ENCODE data around the gene MAP7D1. TPM values are rescaled to one million over a fixed set of nuclear protein-coding genes. Genes with fewer than 3 reads are reported as not detected.

MAP7D1 gene
- total and polyA plus RNA-seq, 2 experiments from 2014 or later: 46.0 to 97.8 TPM

GRCh38 chr1:36172017-36172747, 16.2 kb downstream of the MAP7D1 start:
- H4K20me1 ChIP-seq (ENCODE audit: insufficient read depth, poor library complexity, severe bottlenecking): peaks cover 32% of the 10 kb centered on the region
- no peaks in the 10 kb centered on the region for H3K9me3 ChIP-seq (ENCODE audit: low read depth)
- H3K4me1 ChIP-seq (ENCODE audit: insufficient read depth): no peaks in the 10 kb centered on the region
- TF ChIP-seq EZH2phosphoT487 (IDR thresholded peaks at IDR 0.05; ENCODE audit: low read depth, severe bottlenecking, unreplicated experiment) (no peak), CTCF (IDR thresholded peaks at IDR 0.05; ENCODE audit: poor library complexity) (no peak), EZH2 (IDR thresholded peaks at IDR 0.05; ENCODE audit: borderline replicate concordance) (no peak)
- 98% methylated on average over 21 of the region's 21 CpGs for WGBS (ENCODE audit: low lambda C conversion rate, missing lambda C conversion rate)
- H3K36me3 ChIP-seq (replicated peaks; ENCODE audit: insufficient read depth, low read depth): no peaks in the 10 kb centered on the region
- H2AFZ ChIP-seq: no peak overlapping the region
- no peaks in the 10 kb centered on the region for H3K9me2 ChIP-seq (replicated peaks; ENCODE audit: insufficient read depth)
- no peak overlapping the region for H3K4me2 ChIP-seq
- DNase-seq (ENCODE audit: low spot score): no peak
- H3K79me2 ChIP-seq: peaks cover 54% of the 10 kb centered on the region
- no peaks in the 10 kb centered on the region for H3K27me3 ChIP-seq
- H3K4me3 ChIP-seq: no peak overlapping the region
- H3K27ac ChIP-seq: no peak overlapping the region

GRCh38 chr1:36172983-36173382, 17.0 kb downstream of the MAP7D1 start:
- no peak overlapping the region for H3K4me3 ChIP-seq
- no peaks in the 10 kb centered on the region for H3K9me3 ChIP-seq (ENCODE audit: low read depth)
- H3K36me3 ChIP-seq (replicated peaks; ENCODE audit: insufficient read depth, low read depth): no peaks in the 10 kb centered on the region
- TF ChIP-seq EZH2phosphoT487 (IDR thresholded peaks at IDR 0.05; ENCODE audit: low read depth, severe bottlenecking, unreplicated experiment): no peak
- no peak for TF ChIP-seq EZH2 (IDR thresholded peaks at IDR 0.05; ENCODE audit: borderline replicate concordance)
- no peak for TF ChIP-seq CTCF (IDR thresholded peaks at IDR 0.05; ENCODE audit: poor library complexity)
- WGBS (ENCODE audit: low lambda C conversion rate, missing lambda C conversion rate): 98% methylated on average over 2 of the region's 2 CpGs
- H3K4me2 ChIP-seq: no peak overlapping the region
- no peaks in the 10 kb centered on the region for H3K27me3 ChIP-seq
- no peak for DNase-seq (ENCODE audit: low spot score)
- H3K9me2 ChIP-seq (replicated peaks; ENCODE audit: insufficient read depth): no peaks in the 10 kb centered on the region
- H3K27ac ChIP-seq: no peak overlapping the region
- H2AFZ ChIP-seq: no peak overlapping the region
- peaks cover 28% of the 10 kb centered on the region for H4K20me1 ChIP-seq (ENCODE audit: insufficient read depth, poor library complexity, severe bottlenecking)
- H3K79me2 ChIP-seq: peaks cover 46% of the 10 kb centered on the region
- no peaks in the 10 kb centered on the region for H3K4me1 ChIP-seq (ENCODE audit: insufficient read depth)

GRCh38 chr1:36174713-36175112, 18.8 kb downstream of the MAP7D1 start:
- Histone ChIP-seq H3K4me1 (ENCODE audit: insufficient read depth) (no peaks in the 10 kb centered on the region), H3K27me3 (no peaks in the 10 kb centered on the region), H3K79me2 (peaks cover 30% of the 10 kb centered on the region), H3K36me3 (replicated peaks; ENCODE audit: insufficient read depth, low read depth) (no peaks in the 10 kb centered on the region), H3K4me3 (no peak overlapping the region), H3K4me2 (no peak overlapping the region), H3K9me2 (replicated peaks; ENCODE audit: insufficient read depth) (no peaks in the 10 kb centered on the region), H3K27ac (no peak overlapping the region), H4K20me1 (ENCODE audit: insufficient read depth, poor library complexity, severe bottlenecking) (peaks cover 15% of the 10 kb centered on the region), H2AFZ (no peak overlapping the region), H3K9me3 (ENCODE audit: low read depth) (no peaks in the 10 kb centered on the region)
- WGBS (ENCODE audit: low lambda C conversion rate, missing lambda C conversion rate): 91% methylated on average over 10 of the region's 11 CpGs
- no peak for TF ChIP-seq CTCF (IDR thresholded peaks at IDR 0.05; ENCODE audit: poor library complexity)
- TF ChIP-seq EZH2phosphoT487 (IDR thresholded peaks at IDR 0.05; ENCODE audit: low read depth, severe bottlenecking, unreplicated experiment): no peak
- TF ChIP-seq EZH2 (IDR thresholded peaks at IDR 0.05; ENCODE audit: borderline replicate concordance): no peak
- no peak for DNase-seq (ENCODE audit: low spot score)

Data from hepatocyte (in vitro differentiated cells).